ENCODE data around the gene CRB1.
A peak's percentile ranks its signal among the peaks of the same experiment; 100 is the strongest.

The CRB1 gene

GRCh38 chr1:197467881-197468280 is 199.8 kb downstream of the CRB1 start:
- no peak overlapping the region for H3K9ac ChIP-seq (ENCODE audit: low read length)
- no peaks in the 10 kb centered on the region for H3K79me2 ChIP-seq (ENCODE audit: insufficient read depth, low read length)
- no peaks in the 10 kb centered on the region for H3K9me2 ChIP-seq (replicated peaks; ENCODE audit: insufficient read depth, low read length)
- H3F3A ChIP-seq (ENCODE audit: insufficient read depth) = no peaks in the 10 kb centered on the region
- H3K27ac ChIP-seq (ENCODE audit: low read depth, low read length) = no peak overlapping the region
- H3K27me3 ChIP-seq (ENCODE audit: low read length) = no peaks in the 10 kb centered on the region
- no peaks in the 10 kb centered on the region for H3K9me3 ChIP-seq (ENCODE audit: insufficient read depth, low read length)
- H3K4me3 ChIP-seq (ENCODE audit: insufficient read depth, low read length, poor library complexity, severe bottlenecking) = no peak overlapping the region
- H3K4me2 ChIP-seq (ENCODE audit: low read depth, low read length, poor library complexity, severe bottlenecking) = no peak overlapping the region
- H2AFZ ChIP-seq (ENCODE audit: low read depth, low read length, severe bottlenecking) = no peak overlapping the region
- TF ChIP-seq EZH2phosphoT487 (conservative IDR thresholded peaks at IDR 0.05; ENCODE audit: low read length) = no peak
- TF ChIP-seq, protein P1, sequence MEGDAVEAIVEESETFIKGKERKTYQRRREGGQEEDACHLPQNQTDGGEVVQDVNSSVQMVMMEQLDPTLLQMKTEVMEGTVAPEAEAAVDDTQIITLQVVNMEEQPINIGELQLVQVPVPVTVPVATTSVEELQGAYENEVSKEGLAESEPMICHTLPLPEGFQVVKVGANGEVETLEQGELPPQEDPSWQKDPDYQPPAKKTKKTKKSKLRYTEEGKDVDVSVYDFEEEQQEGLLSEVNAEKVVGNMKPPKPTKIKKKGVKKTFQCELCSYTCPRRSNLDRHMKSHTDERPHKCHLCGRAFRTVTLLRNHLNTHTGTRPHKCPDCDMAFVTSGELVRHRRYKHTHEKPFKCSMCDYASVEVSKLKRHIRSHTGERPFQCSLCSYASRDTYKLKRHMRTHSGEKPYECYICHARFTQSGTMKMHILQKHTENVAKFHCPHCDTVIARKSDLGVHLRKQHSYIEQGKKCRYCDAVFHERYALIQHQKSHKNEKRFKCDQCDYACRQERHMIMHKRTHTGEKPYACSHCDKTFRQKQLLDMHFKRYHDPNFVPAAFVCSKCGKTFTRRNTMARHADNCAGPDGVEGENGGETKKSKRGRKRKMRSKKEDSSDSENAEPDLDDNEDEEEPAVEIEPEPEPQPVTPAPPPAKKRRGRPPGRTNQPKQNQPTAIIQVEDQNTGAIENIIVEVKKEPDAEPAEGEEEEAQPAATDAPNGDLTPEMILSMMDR (IDR thresholded peaks at IDR 0.05; ENCODE audit: insufficient read depth, low read length, poor library complexity, severe bottlenecking) = no peak
- no peaks in the 10 kb centered on the region for H3K36me3 ChIP-seq (ENCODE audit: low read length)
- H4K20me1 ChIP-seq (ENCODE audit: low read depth, low read length) = no peaks in the 10 kb centered on the region

DNA sequence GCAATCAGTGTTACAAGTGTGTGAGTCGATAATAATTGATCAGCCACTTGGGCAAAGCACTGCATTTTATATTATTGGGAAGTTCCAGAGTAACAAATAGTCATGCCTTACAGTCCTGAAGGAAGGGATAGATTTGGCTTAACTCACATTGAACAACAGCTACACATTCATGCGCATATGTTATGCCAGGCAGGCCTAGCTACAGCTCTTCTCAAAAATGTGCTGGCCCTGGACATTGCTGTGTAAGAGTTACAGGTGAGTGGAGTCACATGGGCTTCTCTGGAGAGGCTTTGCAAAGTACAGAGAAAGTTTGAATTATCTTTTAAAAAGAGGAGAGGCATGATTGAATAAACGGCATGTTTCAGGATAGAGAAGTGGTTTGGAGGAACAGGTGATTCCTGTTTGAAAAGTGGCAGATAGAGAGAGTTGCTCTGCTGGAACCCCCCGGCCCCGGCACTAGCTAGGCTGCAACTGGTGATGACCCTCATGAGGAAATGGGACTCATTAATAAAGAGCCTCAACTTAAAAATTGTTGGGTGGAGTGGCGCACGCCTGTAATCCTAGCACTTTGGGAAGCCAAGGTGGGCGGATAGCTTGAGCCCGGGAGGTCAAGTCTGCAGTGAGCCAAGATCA is 200.6 kb downstream of the CRB1 start:
- Histone ChIP-seq H3K79me2 (ENCODE audit: insufficient read depth, low read length) (no peaks in the 10 kb centered on the region), H3K9me3 (ENCODE audit: insufficient read depth, low read length) (no peaks in the 10 kb centered on the region), H3F3A (ENCODE audit: insufficient read depth) (no peaks in the 10 kb centered on the region), H3K36me3 (ENCODE audit: low read length) (no peaks in the 10 kb centered on the region), H2AFZ (ENCODE audit: low read depth, low read length, severe bottlenecking) (no peak overlapping the region), H3K27ac (ENCODE audit: low read depth, low read length) (no peak overlapping the region), H4K20me1 (ENCODE audit: low read depth, low read length) (no peaks in the 10 kb centered on the region), H3K27me3 (ENCODE audit: low read length) (no peaks in the 10 kb centered on the region), H3K4me3 (ENCODE audit: insufficient read depth, low read length, poor library complexity, severe bottlenecking) (no peak overlapping the region), H3K9me2 (replicated peaks; ENCODE audit: insufficient read depth, low read length) (no peaks in the 10 kb centered on the region), H3K4me2 (ENCODE audit: low read depth, low read length, poor library complexity, severe bottlenecking) (no peak overlapping the region), H3K9ac (ENCODE audit: low read length) (no peak overlapping the region)
- TF ChIP-seq, protein P1 (IDR thresholded peaks at IDR 0.05; ENCODE audit: insufficient read depth, low read length, poor library complexity, severe bottlenecking) = no peak
- TF ChIP-seq EZH2phosphoT487 (conservative IDR thresholded peaks at IDR 0.05; ENCODE audit: low read length) = no peak

- H3K9ac ChIP-seq (ENCODE audit: low read length) = no peak overlapping the region
- peak overlapping the region; percentile 50 for H2AFZ ChIP-seq (ENCODE audit: low read depth, low read length, severe bottlenecking)
Observed at GRCh38 chr1:197469620-197470210, 201.7 kb downstream of the CRB1 start.

DNA sequence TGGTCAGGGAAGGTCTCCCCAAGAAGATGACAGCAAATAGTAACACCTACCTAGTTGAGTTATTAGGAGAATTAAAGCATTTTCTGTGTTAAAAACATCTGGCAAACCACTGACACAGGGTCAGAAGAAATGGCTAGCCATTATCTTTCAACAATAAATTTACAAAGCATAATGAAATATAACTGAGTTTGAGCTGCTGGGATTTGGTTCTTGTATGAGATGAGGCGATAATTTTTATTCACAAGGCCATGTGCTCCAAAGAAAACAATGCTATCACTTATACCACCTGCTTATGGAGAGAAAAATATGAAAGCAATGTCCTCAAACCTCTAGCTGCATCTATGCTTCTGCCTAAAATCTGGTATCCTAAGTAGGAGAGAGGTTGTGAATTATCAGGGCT is 202.3 kb downstream of the CRB1 start:
- no peaks in the 10 kb centered on the region for H3K27me3 ChIP-seq (ENCODE audit: low read length)

More at GRCh38 chr1:197469620-197470210, 201.7 kb downstream of the CRB1 start:
- no peak overlapping the region for H3K27ac ChIP-seq (ENCODE audit: low read depth, low read length)
- no peak overlapping the region for H3K4me2 ChIP-seq (ENCODE audit: low read depth, low read length, poor library complexity, severe bottlenecking)
- H4K20me1 ChIP-seq (ENCODE audit: low read depth, low read length) = no peaks in the 10 kb centered on the region
- H3K27me3 ChIP-seq (ENCODE audit: low read length) = no peaks in the 10 kb centered on the region
- no peaks in the 10 kb centered on the region for H3K9me3 ChIP-seq (ENCODE audit: insufficient read depth, low read length)
- no peaks in the 10 kb centered on the region for H3K9me2 ChIP-seq (replicated peaks; ENCODE audit: insufficient read depth, low read length)
- H3F3A ChIP-seq (ENCODE audit: insufficient read depth) = no peaks in the 10 kb centered on the region
- H3K36me3 ChIP-seq (ENCODE audit: low read length) = no peaks in the 10 kb centered on the region
- H3K4me3 ChIP-seq (ENCODE audit: insufficient read depth, low read length, poor library complexity, severe bottlenecking) = no peak overlapping the region
- H3K79me2 ChIP-seq (ENCODE audit: insufficient read depth, low read length) = no peaks in the 10 kb centered on the region
- no peak for TF ChIP-seq EZH2phosphoT487 (conservative IDR thresholded peaks at IDR 0.05; ENCODE audit: low read length)

More for the DNA sequence above, 202.3 kb downstream of the CRB1 start:
- Histone ChIP-seq H3K36me3 (ENCODE audit: low read length) (no peaks in the 10 kb centered on the region), H3K4me2 (ENCODE audit: low read depth, low read length, poor library complexity, severe bottlenecking) (no peak overlapping the region), H3K9me3 (ENCODE audit: insufficient read depth, low read length) (no peaks in the 10 kb centered on the region), H2AFZ (ENCODE audit: low read depth, low read length, severe bottlenecking) (no peak overlapping the region), H4K20me1 (ENCODE audit: low read depth, low read length) (no peaks in the 10 kb centered on the region), H3K79me2 (ENCODE audit: insufficient read depth, low read length) (no peaks in the 10 kb centered on the region), H3K4me3 (ENCODE audit: insufficient read depth, low read length, poor library complexity, severe bottlenecking) (no peak overlapping the region), H3K9me2 (replicated peaks; ENCODE audit: insufficient read depth, low read length) (no peaks in the 10 kb centered on the region), H3K9ac (ENCODE audit: low read length) (no peak overlapping the region), H3F3A (ENCODE audit: insufficient read depth) (no peaks in the 10 kb centered on the region), H3K27ac (ENCODE audit: low read depth, low read length) (no peak overlapping the region)
- TF ChIP-seq EZH2phosphoT487 (conservative IDR thresholded peaks at IDR 0.05; ENCODE audit: low read length) = no peak
- TF ChIP-seq, protein P1 (IDR thresholded peaks at IDR 0.05; ENCODE audit: insufficient read depth, low read length, poor library complexity, severe bottlenecking) = no peak

Data from SU-DHL-6 (cell line).